Measurements from ENCODE around the gene NCOR2.
A peak's percentile ranks its signal among the peaks of the same experiment; 100 is the strongest.

Gene NCOR2

GRCh38 chr12:124573839-124574786 lies 6.7 kb upstream of the NCOR2 start:
- DNase-seq, result no peak

- DNase-seq, result no peak
Observed at GRCh38 chr12:124571556-124571955, 4.1 kb upstream of the NCOR2 start.

GRCh38 chr12:124570810-124571209 lies 3.4 kb upstream of the NCOR2 start:
- no peak for DNase-seq

GRCh38 chr12:124569375-124570148 lies 2.1 kb upstream of the NCOR2 start:
- no peak for DNase-seq

GRCh38 chr12:124568431-124569374 lies 1.3 kb upstream of the NCOR2 start:
- peak; percentile 64 for DNase-seq

DNA sequence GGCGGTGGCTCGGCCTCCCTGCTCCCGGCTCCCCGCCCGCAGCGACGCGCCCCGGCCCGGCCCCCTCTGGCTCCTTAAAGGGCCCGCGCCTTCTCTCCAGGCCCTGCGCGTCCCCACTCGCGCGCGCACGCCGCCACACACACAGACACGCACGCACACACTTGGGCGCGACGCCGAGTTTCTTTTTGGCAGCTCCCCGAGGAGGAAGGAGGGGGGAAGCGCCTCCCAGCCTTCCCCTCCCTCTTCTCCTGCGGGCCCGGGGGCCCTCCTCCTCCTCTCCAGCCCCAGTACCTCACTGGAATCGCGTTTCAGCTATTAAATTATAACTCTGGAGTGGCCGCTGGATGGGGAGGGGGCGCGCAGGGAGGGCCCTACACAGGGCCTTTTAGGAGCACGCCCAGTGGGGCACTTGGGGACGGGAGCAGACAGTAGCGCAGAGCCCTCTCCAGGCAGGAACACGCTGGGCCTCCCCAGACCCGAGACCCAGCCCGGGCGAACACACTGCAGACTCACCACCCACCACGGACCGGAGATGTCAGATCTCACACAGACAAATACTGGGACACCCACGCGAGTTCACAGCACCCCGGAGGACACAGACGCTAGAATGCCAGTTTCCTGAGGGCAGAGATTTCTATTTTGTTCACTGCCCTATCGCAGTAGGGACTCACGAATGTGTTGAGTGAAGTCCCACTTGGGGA lies 411 bp upstream of the NCOR2 start:
- peak; percentile 92 for DNase-seq

GRCh38 chr12:124566161-124566996 lies 1.0 kb downstream of the NCOR2 start:
- DNase-seq, result peak; percentile 87

- DNase-seq, result no peak
Observed at GRCh38 chr12:124565656-124566160, 1.7 kb downstream of the NCOR2 start.

- DNase-seq, result peak; percentile 72
Observed at GRCh38 chr12:124564971-124565491, 2.4 kb downstream of the NCOR2 start.

- DNase-seq, result peak; percentile 52
Observed at GRCh38 chr12:124564232-124564958, 3.0 kb downstream of the NCOR2 start.

- DNase-seq, result no peak
Observed at GRCh38 chr12:124563809-124564208, 3.6 kb downstream of the NCOR2 start.

GRCh38 chr12:124563401-124563800 lies 4.0 kb downstream of the NCOR2 start:
- DNase-seq, result no peak

DNA sequence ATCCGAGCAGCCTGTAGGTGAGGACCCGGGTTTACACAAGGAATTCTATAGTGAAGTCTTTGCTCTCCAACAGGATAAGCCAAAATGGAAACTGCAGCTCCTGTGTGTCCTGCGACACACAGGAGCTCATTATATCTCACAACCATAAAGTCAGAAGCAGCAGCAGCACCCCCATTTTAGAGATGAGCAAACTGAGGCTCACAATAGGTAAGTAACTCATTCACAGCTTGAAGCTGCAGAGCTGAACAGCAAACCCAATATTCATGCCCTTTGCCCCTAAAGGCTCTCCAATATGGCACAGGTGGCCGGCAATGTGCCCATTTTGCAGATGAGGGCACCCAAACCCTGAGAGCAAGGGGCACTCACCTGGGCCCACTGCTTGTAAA lies 4.6 kb downstream of the NCOR2 start:
- no peak for DNase-seq

DNA sequence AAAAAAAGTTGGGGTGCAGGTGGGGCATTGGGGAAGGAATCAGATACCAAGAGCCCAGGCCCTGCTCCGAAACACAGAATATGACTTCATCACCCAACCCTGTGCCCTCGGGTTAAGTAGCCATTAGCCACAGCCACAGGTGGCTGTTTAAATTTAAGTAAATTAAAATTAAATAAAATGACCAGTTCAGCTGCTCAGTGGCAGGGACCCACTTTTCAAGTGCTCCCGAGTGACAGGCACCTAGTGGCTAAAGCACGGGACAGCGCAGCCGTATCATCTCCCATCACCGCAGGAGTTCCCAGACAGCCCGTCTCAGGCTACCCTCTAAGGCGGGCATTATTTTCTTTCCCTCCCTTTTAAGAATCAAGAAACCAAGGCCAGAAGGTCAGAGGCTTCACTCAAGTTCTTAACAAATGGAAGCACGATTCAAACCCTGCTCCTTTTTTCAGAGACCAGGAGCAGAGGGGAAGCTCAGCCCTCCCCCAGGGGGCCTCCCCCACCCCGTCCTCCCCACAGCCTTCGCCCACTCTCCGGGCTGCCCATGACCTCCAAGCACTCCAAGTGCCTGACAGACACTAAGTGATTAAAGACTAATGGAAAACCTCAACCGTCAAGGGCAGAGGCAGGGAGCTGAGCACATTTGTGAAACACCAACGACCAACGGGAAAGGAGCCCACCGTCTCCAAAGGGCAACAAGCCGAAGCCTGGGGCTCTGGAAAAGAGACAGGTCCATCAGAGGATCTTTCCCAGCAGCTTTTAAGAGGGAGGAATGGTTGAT lies 5.2 kb downstream of the NCOR2 start:
- DNase-seq, result no peak

DNA sequence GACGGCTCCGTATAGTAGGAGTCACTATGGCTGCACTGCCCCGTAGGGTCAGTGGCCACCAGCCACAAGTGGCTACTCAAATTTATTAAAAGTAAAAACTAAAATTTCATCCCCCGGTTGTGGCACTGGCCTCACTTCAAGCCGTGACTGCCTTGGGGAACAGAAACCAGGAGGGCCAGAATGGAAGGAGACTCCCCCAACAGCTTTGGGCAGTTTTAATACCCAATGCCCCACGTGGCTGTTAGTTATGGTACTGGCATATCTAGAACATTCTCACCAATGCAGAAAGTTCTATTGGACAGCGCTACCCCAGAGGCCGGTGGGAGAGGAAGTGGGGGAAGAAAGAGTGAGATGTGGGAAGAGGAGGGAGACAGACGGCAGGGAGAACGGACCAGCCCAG lies 6.2 kb downstream of the NCOR2 start:
- DNase-seq, result no peak

GRCh38 chr12:124560146-124560890 lies 7.1 kb downstream of the NCOR2 start:
- no peak for DNase-seq

DNA sequence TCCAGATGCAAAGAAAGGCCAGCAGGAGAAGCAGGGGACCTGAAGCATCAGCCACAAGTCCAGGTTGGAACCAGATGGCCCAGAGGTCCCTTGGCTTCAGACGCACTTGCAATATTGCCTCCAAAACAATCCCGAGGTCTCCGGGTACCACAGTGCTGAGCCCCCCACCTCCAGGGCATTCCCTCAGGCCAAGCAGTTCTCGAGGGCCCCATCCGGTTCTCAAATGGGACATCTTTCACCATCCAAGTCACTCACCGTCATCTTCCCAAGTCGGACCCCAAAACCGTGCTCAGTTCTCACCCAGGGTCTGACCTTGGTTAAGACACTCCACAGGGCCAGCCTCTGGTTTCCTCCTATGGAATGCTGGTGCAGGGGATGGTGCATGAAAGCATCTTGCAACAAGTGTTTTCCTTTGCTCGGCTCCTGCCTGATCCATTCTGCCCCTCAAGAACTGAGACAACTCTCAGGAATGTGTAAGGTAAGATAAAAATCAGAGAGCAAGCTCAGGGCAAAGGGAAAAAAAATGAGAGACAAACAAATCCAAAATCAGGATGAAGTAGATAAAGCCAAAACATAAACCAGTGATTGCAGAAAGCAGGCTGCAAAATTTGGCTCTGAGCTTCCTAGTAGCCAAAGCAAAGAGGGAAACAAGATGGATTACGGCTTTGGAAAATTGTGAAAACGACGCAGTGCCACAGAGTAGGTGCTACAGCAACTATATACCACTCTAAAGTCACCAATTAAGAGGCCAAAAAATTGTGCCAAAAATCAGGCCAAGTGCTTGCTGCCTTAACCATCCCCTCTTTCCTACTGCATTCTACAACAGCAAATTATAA lies 8.0 kb downstream of the NCOR2 start:
- DNase-seq, result no peak

Data from retina (tissue), 1 donor.